Measurements from ENCODE around the gene GPR61.

DNA sequence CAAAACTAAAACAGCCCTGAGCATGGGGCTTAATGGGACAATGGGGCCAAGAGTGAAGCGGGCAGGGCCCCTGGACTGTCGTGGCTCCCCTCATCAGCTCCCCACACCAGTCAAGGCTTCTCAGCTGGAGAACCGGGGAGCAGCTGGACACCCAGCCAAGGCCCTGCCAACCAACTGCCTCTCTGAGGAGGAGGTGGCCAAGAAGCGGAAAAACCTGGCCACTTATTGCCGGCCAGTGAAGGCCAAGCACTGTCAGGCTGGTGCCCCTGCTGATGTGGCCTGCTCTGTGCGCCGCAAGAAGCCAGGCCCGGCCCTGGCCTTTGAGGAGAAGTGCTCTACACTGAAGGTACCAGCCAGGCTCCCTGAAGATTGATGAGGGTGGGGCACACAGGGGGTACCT is 48.3 kb upstream of the GPR61 start:
- TF ChIP-seq, protein P1, sequence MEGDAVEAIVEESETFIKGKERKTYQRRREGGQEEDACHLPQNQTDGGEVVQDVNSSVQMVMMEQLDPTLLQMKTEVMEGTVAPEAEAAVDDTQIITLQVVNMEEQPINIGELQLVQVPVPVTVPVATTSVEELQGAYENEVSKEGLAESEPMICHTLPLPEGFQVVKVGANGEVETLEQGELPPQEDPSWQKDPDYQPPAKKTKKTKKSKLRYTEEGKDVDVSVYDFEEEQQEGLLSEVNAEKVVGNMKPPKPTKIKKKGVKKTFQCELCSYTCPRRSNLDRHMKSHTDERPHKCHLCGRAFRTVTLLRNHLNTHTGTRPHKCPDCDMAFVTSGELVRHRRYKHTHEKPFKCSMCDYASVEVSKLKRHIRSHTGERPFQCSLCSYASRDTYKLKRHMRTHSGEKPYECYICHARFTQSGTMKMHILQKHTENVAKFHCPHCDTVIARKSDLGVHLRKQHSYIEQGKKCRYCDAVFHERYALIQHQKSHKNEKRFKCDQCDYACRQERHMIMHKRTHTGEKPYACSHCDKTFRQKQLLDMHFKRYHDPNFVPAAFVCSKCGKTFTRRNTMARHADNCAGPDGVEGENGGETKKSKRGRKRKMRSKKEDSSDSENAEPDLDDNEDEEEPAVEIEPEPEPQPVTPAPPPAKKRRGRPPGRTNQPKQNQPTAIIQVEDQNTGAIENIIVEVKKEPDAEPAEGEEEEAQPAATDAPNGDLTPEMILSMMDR (IDR thresholded peaks at IDR 0.05) = no peak
- no peak for TF ChIP-seq POLR2A (IDR thresholded peaks at IDR 0.05)

Measured in thyroid gland (tissue), 4 donors.